ENCODE data around the gene CTNNBL1.

DNA sequence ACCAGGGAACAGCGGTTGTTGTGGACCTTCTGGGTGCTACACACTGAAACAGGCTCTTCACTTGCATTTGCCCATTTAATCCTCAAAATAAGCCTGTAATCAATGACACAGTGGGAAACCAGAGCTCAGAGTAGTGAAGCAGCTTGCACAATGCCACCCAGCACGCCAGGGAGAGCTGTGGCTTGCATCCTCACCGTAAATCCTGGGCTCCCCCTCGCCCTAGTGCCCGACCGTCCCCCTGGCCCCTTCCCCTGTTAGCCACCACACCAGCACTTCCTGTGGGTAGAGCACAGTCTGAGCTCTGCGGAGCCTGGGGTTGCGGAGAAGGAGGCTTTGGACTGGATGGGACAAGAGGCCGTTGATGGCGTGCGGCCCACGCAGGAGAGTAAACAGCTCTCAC, 223.6 kb downstream of the CTNNBL1 start:
- TF ChIP-seq POLR2A (IDR thresholded peaks at IDR 0.05; ENCODE audit: low read length) (no peak), GATA1 (IDR thresholded peaks at IDR 0.05; ENCODE audit: low read depth, low read length) (no peak)

All from erythroblast (primary cell).